Right cardiac atrium (tissue), 5 donors: ENCODE data around the gene SCN9A. TPM values are rescaled to one million over a fixed set of nuclear protein-coding genes. Genes with fewer than 3 reads are reported as not detected.

Experiments
- ATAC-seq, 2 donors: fragments of 200-7000 bp; cut with Tn5 transposase; one replicate each; pipeline versions ENCODE4 v1.8.0 to v1.9.1; 2020; ENCODE audit warnings: moderate library complexity in 2 of 2, mild to moderate bottlenecking in 1 of 2
- DNase-seq, 3 donors: peaks; one replicate each; pipeline ENCODE4 v3.0.0-alpha.2; 2020
- H3K27ac ChIP-seq: one replicate; pipeline ENCODE4 v1.5.1; 2013; ENCODE audit warnings: mild to moderate bottlenecking, low read length, control low read depth, moderate library complexity
- H3K27me3 ChIP-seq: one replicate; pipeline ENCODE4 v1.6.1; 2013; ENCODE audit not compliant: control insufficient read depth, insufficient read depth
- H3K4me1 ChIP-seq: one replicate; pipeline ENCODE4 v1.6.1; 2013; ENCODE audit warnings: low read length; ENCODE audit not compliant: control insufficient read depth, insufficient read depth
- H3K4me3 ChIP-seq: one replicate; pipeline ENCODE4 v1.5.1; 2013; ENCODE audit warnings: low read length, control low read depth
- H3K9me3 ChIP-seq: one replicate; pipeline ENCODE4 v1.6.1; 2013; ENCODE audit warnings: low read length; ENCODE audit not compliant: control insufficient read depth
- WGBS: extraction: QIAGEN DNeasy Blood & Tissue Kit; methylation state at CpG from one replicate; pipeline ENCODE4 v1.1.7; 2013; 5-methylcytosine and 5-hydroxymethylcytosine counted together
- intact Hi-C, 4 donors: fragments of 100-400 bp; cut with DNase I; formaldehyde crosslinking; loops; one replicate each; pipeline versions ENCODE4 v1.11.0 to v1.14.0; 2022 to 2023
- polyA plus RNA-seq: library from polyadenylated mRNA; stranded (reverse); fragments of 200-250 nt; gene quantifications from one replicate; pipeline ENCODE4 v1.2.3, GENCODE V29; 2013
- total RNA-seq, 4 donors: library from RNA; stranded (reverse); fragmentation: NEBNext Ultra II Directional; extraction: Animal tissue kit (Norgen Biotek cat#: 25700); gene quantifications; one replicate each; pipeline ENCODE4 v1.2.1, GENCODE V29; 2021
- donor health status: healthy with polysubstance abuse.
- donor health status: DM: no; HTN: yes; CAD: no.
- donor health status: DM: no; HTN: no; CAD: no.
- donor health status: DM: no; HTN: yes; CAD: no; lungs with severe emphysema.
- donor health status: DM: yes; HTN: yes; CAD: no.

The SCN9A gene
- total and polyA plus RNA-seq, 5 donors, result 0.43 to 1.5 (median 1.0) TPM

DNA sequence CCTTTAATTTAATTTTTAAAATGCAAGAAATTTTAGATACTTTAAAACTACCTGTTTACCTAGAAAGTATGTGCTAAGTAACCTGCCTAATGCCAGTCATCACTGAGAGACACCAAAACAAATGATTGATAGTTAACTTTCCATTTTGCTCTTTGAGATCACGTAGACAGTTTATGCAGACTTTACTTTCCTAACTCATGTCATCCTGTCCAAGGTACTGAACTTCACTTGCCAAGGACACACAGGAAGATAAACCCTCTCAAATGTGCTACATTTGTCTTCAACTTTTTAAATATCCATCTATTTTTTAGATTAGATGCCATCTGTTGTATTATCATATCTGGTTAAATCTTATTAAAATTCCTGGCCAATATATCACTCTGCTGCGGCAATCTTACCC lies 227.9 kb downstream of the SCN9A start:
- Histone ChIP-seq H3K4me1 (peaks cover 2% of the 10 kb centered on the region), H3K9me3 (no peaks in the 10 kb centered on the region), H3K27ac (no peak overlapping the region), H3K4me3 (no peak overlapping the region), H3K27me3 (no peaks in the 10 kb centered on the region)
- ATAC-seq (no peak), DNase-seq (no peak)
- 61% methylated on average over 2 of the region's 2 CpGs for WGBS
- intact Hi-C loops, result no loop called here

Other genes starting within 250 kb of the SCN9A start
- gene SCN1A, start 247.9 kb downstream of the SCN9A start, total RNA-seq, result under 1 TPM; 0.06 to 0.59 (median 0.29) TPM
- 0.07 TPM for gene SCN1A, start 247.9 kb downstream of the SCN9A start, polyA plus RNA-seq
- gene SCN7A, start 118.3 kb upstream of the SCN9A start, total RNA-seq, result 10 to 100 TPM; 20.7 to 28.5 (median 23.4) TPM
- 9.4 TPM for gene SCN7A, start 118.3 kb upstream of the SCN9A start, polyA plus RNA-seq